Adrenal gland (tissue), 12 donors: ENCODE data around the gene SLIT3. TPM values are rescaled to one million over a fixed set of nuclear protein-coding genes. Genes with fewer than 3 reads are reported as not detected.

Experiments
- DNase-seq, 7 donors: peaks; one replicate each; pipeline ENCODE4 v3.0.0-alpha.2; 2019 to 2020
- H3K27ac ChIP-seq, 5 donors: fragments of 200-600 bp; sonication (generic) in 4 of 5; 1 replicate in 3 of 5; 2 replicates in 2 of 5; pipeline versions ENCODE4 v1.5.1 to v1.8.0; 2016 to 2020; ENCODE audit warnings: mild to moderate bottlenecking in 1 of 5
- H3K27me3 ChIP-seq: fragments of 200-600 bp; 2 replicates; pipeline ENCODE4 v1.8.0; 2021
- H3K36me3 ChIP-seq, 2 donors: fragments of 200-600 bp; replicated peaks in 1 of 2; 1 replicate in 1 of 2; 2 replicates in 1 of 2; pipeline versions ENCODE4 v1.5.1 to v1.8.0; 2018 to 2022
- H3K4me1 ChIP-seq, 2 donors: fragments of 200-600 bp; replicated peaks in 1 of 2; 1 replicate in 1 of 2; 2 replicates in 1 of 2; pipeline versions ENCODE4 v1.5.1 to v1.8.0; 2018 to 2021
- H3K4me3 ChIP-seq, 4 donors: fragments of 200-600 bp; sonication (generic) in 3 of 4; one replicate each; pipeline ENCODE4 v1.5.1; 2016 to 2018
- H3K9me3 ChIP-seq, 3 donors: fragments of 200-600 bp; sonication (generic) in 1 of 3; replicated peaks in 1 of 3; 1 replicate in 2 of 3; 2 replicates in 1 of 3; pipeline versions ENCODE4 v1.5.1 to v1.8.0; 2016 to 2021
- CTCF ChIP-seq, 6 experiments: fragments of 450-650 bp in 4 of 6; fragments of 200-600 bp in 2 of 6; sonication (generic) in 1 of 6; IDR thresholded peaks; 1 replicate in 5 of 6; 2 replicates in 1 of 6; pipeline versions ENCODE4 v1.5.1 to v1.8.0; 2016 to 2021; ENCODE audit warnings: antibody characterized with exemption in 6 of 6, mild to moderate bottlenecking in 2 of 6, moderate library complexity in 1 of 6
- POLR2A ChIP-seq, 2 donors: fragments of 450-650 bp; IDR thresholded peaks; one replicate each; pipeline ENCODE4 v1.6.1; 2017; ENCODE audit warnings: antibody characterized with exemption in 2 of 2, mild to moderate bottlenecking in 2 of 2, moderate library complexity in 1 of 2
- WGBS, 4 donors: extraction: QIAGEN DNeasy Blood & Tissue Kit in 2 of 4; methylation state at CpG; one replicate each; pipeline versions ENCODE4 v1.1.5 to v1.1.7; 2013 to 2017; 5-methylcytosine and 5-hydroxymethylcytosine counted together
- intact Hi-C, 2 donors: fragments of 100-400 bp; cut with DNase I; formaldehyde crosslinking; loops; one replicate each; pipeline versions ENCODE4 v1.14.1 to v1.15.0; 2022 to 2023
- polyA plus RNA-seq, 3 donors: library from polyadenylated mRNA; stranded (reverse); fragments of 200-250 nt in 2 of 3; fragments of 350-450 nt in 1 of 3; fragmentation: Illumina TruSeq in 1 of 3; extraction: RNeasy Lipid Tissue Mini Kit (QIAGEN cat#74804) in 1 of 3; gene quantifications; one replicate each; pipeline ENCODE4 v1.2.3, GENCODE V29; 2013 to 2014
- total RNA-seq, 9 donors: library from RNA; depleted of rRNA in 4 of 9; stranded (reverse); fragments of >200 nt in 4 of 9; fragments of 120-200 nt in 1 of 9; fragmentation: NEBNext Ultra II Directional in 1 of 9; extraction: Animal tissue kit (Norgen Biotek cat#: 25700) in 1 of 9; gene quantifications; one replicate each; pipeline versions ENCODE4 v1.1.0 to v1.2.4, GENCODE V29; 2013 to 2023
- donor health status: healthy with polysubstance abuse.
- donor health status: Bipolar disorder and iron deficiency.
- donor health status: DM: yes; HTN: yes; CAD: no.
- donor health status: DM: no; HTN: no; CAD: no.
- donor health status: DM: no; HTN: no; CAD: no.
- donor health status: DM: yes; HTN: yes; CAD: no.

Gene SLIT3
- total and polyA plus RNA-seq, 12 donors = 10.0 to 94.1 (median 32.8) TPM

- 53 to 100% (median 60%) methylated on average over 1 to 2 of the region's 2 CpGs for WGBS, 4 donors
- Histone ChIP-seq H3K9me3 (peaks cover 0 to 4% (median 0%) of the 10 kb centered on the region in 3 donors), H3K27me3 (no peaks in the 10 kb centered on the region), H3K4me1 (no peaks in the 10 kb centered on the region), H3K27ac (no peak overlapping the region), H3K4me3 (no peak overlapping the region), H3K36me3 (peaks cover 0 to 5% of the 10 kb centered on the region in 2 donors)
- intact Hi-C loops = no loop called here
- TF ChIP-seq CTCF (IDR thresholded peaks at IDR 0.05) (no peak), POLR2A (IDR thresholded peaks at IDR 0.05) (no peak)
- DNase-seq = no peak
Measured at GRCh38 chr5:168727547-168727946, 573.4 kb downstream of the SLIT3 start.

- TF ChIP-seq POLR2A (IDR thresholded peaks at IDR 0.05) (no peak), CTCF (IDR thresholded peaks at IDR 0.05) (no peak)
- Histone ChIP-seq H3K9me3 (peaks cover 0 to 4% (median 0%) of the 10 kb centered on the region in 3 donors), H3K27ac (no peak overlapping the region), H3K4me1 (no peaks in the 10 kb centered on the region), H3K4me3 (no peak overlapping the region), H3K27me3 (no peaks in the 10 kb centered on the region), H3K36me3 (peaks cover 0 to 12% of the 10 kb centered on the region in 2 donors)
- DNase-seq = no peak
- WGBS, 4 donors = 82 to 100% (median 91%) methylated on average over 1 of the region's 1 CpG
- intact Hi-C loops = no loop called here
Measured at GRCh38 chr5:168726342-168726741, 574.6 kb downstream of the SLIT3 start.

- Histone ChIP-seq H3K36me3 (peaks cover 0 to 12% of the 10 kb centered on the region in 2 donors), H3K27me3 (no peaks in the 10 kb centered on the region), H3K4me3 (no peak overlapping the region), H3K4me1 (no peaks in the 10 kb centered on the region), H3K9me3 (peaks cover 0 to 4% (median 0%) of the 10 kb centered on the region in 3 donors), H3K27ac (no peak overlapping the region)
- intact Hi-C loops = no loop called here
- DNase-seq = no peak
- TF ChIP-seq CTCF (IDR thresholded peaks at IDR 0.05) (no peak), POLR2A (IDR thresholded peaks at IDR 0.05) (no peak)
- WGBS, 4 donors = 72 to 78% (median 74%) methylated on average over 5 of the region's 5 CpGs
Measured at GRCh38 chr5:168724227-168724626, 576.7 kb downstream of the SLIT3 start.

GRCh38 chr5:168723037-168723436 is 577.9 kb downstream of the SLIT3 start:
- no peaks in the 10 kb centered on the region for H3K27me3 ChIP-seq
- H3K9me3 ChIP-seq = no peaks in the 10 kb centered on the region
- intact Hi-C loops = no loop called here
- H3K27ac ChIP-seq = no peak overlapping the region
- DNase-seq = no peak
- H3K4me1 ChIP-seq = no peaks in the 10 kb centered on the region
- TF ChIP-seq CTCF (IDR thresholded peaks at IDR 0.05) (no peak), POLR2A (IDR thresholded peaks at IDR 0.05) (no peak)
- H3K4me3 ChIP-seq = no peak overlapping the region
- peaks cover 0 to 12% of the 10 kb centered on the region in 2 donors for H3K36me3 ChIP-seq
- 87 to 93% (median 91%) methylated on average over 3 of the region's 3 CpGs for WGBS, 4 donors
